Midbrain (tissue), 1 donor: Measurements from ENCODE around the gene ITGA2B.
"Not testable (repeated sequence)": the region's sequence is repeated elsewhere in the genome, so short reads cannot be mapped to it uniquely, and the experiment has no call there.

Source experiments
- DNase-seq: peaks from one replicate; lab custom pipeline; 2025; lab: John Stamatoyannopoulos, UW

Gene ITGA2B

GRCh38 chr17:44390250-44390870, 911 bp upstream of the ITGA2B start:
- no peak for DNase-seq

GRCh38 chr17:44389723-44390202, 314 bp upstream of the ITGA2B start:
- no peak for DNase-seq

GRCh38 chr17:44387804-44388203, 1.6 kb downstream of the ITGA2B start:
- no peak for DNase-seq

GRCh38 chr17:44386182-44386525, 3.3 kb downstream of the ITGA2B start:
- no peak for DNase-seq

- DNase-seq, result peak; percentile 17
Measured at GRCh38 chr17:44385287-44386181, 3.9 kb downstream of the ITGA2B start.

GRCh38 chr17:44384823-44385286, 4.6 kb downstream of the ITGA2B start:
- DNase-seq, result no peak

- DNase-seq, result no peak
Measured at GRCh38 chr17:44384281-44384822, 5.1 kb downstream of the ITGA2B start.

GRCh38 chr17:44383861-44384260, 5.6 kb downstream of the ITGA2B start:
- no peak for DNase-seq

- no peak for DNase-seq
Measured at GRCh38 chr17:44383363-44383762, 6.1 kb downstream of the ITGA2B start.

- no peak for DNase-seq
Measured at GRCh38 chr17:44382917-44383316, 6.5 kb downstream of the ITGA2B start.

GRCh38 chr17:44381810-44382305, 7.6 kb downstream of the ITGA2B start:
- DNase-seq, result no peak

- no peak for DNase-seq
Measured at GRCh38 chr17:44380767-44381166, 8.7 kb downstream of the ITGA2B start.

GRCh38 chr17:44379887-44380286, 9.6 kb downstream of the ITGA2B start:
- no peak for DNase-seq

- DNase-seq, result no peak
Measured at GRCh38 chr17:44378171-44378705, 11.2 kb downstream of the ITGA2B start.

- no peak for DNase-seq
Measured at GRCh38 chr17:44376779-44377178, 12.7 kb downstream of the ITGA2B start.

GRCh38 chr17:44376124-44376523, 13.3 kb downstream of the ITGA2B start:
- DNase-seq, result peak; percentile 40

GRCh38 chr17:44375196-44376017, 14.0 kb downstream of the ITGA2B start:
- no peak for DNase-seq

- DNase-seq, result no peak
Measured at GRCh38 chr17:44374306-44375195, 14.9 kb downstream of the ITGA2B start.

- DNase-seq, result no peak
Measured at GRCh38 chr17:44372036-44372435, 17.4 kb downstream of the ITGA2B start.

- DNase-seq, result not testable (repeated sequence)
Measured at GRCh38 chr17:44369414-44370023, 19.9 kb downstream of the ITGA2B start.
